Adrenal gland (tissue), 12 donors: ENCODE results near the gene KCNJ13. TPM values are rescaled to one million over a fixed set of nuclear protein-coding genes. Genes with fewer than 3 reads are reported as not detected.

Experiments
- DNase-seq, 7 donors: peaks; one replicate each; pipeline ENCODE4 v3.0.0-alpha.2; 2019 to 2020
- H3K27ac ChIP-seq, 5 donors: fragments of 200-600 bp; sonication (generic) in 4 of 5; 1 replicate in 3 of 5; 2 replicates in 2 of 5; pipeline versions ENCODE4 v1.5.1 to v1.8.0; 2016 to 2020; ENCODE audit warnings: mild to moderate bottlenecking in 1 of 5
- H3K27me3 ChIP-seq: fragments of 200-600 bp; 2 replicates; pipeline ENCODE4 v1.8.0; 2021
- H3K36me3 ChIP-seq, 2 donors: fragments of 200-600 bp; replicated peaks in 1 of 2; 1 replicate in 1 of 2; 2 replicates in 1 of 2; pipeline versions ENCODE4 v1.5.1 to v1.8.0; 2018 to 2022
- H3K4me1 ChIP-seq, 2 donors: fragments of 200-600 bp; replicated peaks in 1 of 2; 1 replicate in 1 of 2; 2 replicates in 1 of 2; pipeline versions ENCODE4 v1.5.1 to v1.8.0; 2018 to 2021
- H3K4me3 ChIP-seq, 4 donors: fragments of 200-600 bp; sonication (generic) in 3 of 4; one replicate each; pipeline ENCODE4 v1.5.1; 2016 to 2018
- H3K9me3 ChIP-seq, 3 donors: fragments of 200-600 bp; sonication (generic) in 1 of 3; replicated peaks in 1 of 3; 1 replicate in 2 of 3; 2 replicates in 1 of 3; pipeline versions ENCODE4 v1.5.1 to v1.8.0; 2016 to 2021
- POLR2A ChIP-seq, 2 donors: fragments of 450-650 bp; IDR thresholded peaks; one replicate each; pipeline ENCODE4 v1.6.1; 2017; ENCODE audit warnings: antibody characterized with exemption in 2 of 2, mild to moderate bottlenecking in 2 of 2, moderate library complexity in 1 of 2
- WGBS, 4 donors: extraction: QIAGEN DNeasy Blood & Tissue Kit in 2 of 4; methylation state at CpG; one replicate each; pipeline versions ENCODE4 v1.1.5 to v1.1.7; 2013 to 2017; 5-methylcytosine and 5-hydroxymethylcytosine counted together
- intact Hi-C, 2 donors: fragments of 100-400 bp; cut with DNase I; formaldehyde crosslinking; loops; one replicate each; pipeline versions ENCODE4 v1.14.1 to v1.15.0; 2022 to 2023
- polyA plus RNA-seq, 3 donors: library from polyadenylated mRNA; stranded (reverse); fragments of 200-250 nt in 2 of 3; fragments of 350-450 nt in 1 of 3; fragmentation: Illumina TruSeq in 1 of 3; extraction: RNeasy Lipid Tissue Mini Kit (QIAGEN cat#74804) in 1 of 3; gene quantifications; one replicate each; pipeline ENCODE4 v1.2.3, GENCODE V29; 2013 to 2014
- total RNA-seq, 9 donors: library from RNA; depleted of rRNA in 4 of 9; stranded (reverse); fragments of >200 nt in 4 of 9; fragments of 120-200 nt in 1 of 9; fragmentation: NEBNext Ultra II Directional in 1 of 9; extraction: Animal tissue kit (Norgen Biotek cat#: 25700) in 1 of 9; gene quantifications; one replicate each; pipeline versions ENCODE4 v1.1.0 to v1.2.4, GENCODE V29; 2013 to 2023
- TF ChIP-seq, protein P1 (sequence below), 6 experiments: fragments of 450-650 bp in 4 of 6; fragments of 200-600 bp in 2 of 6; sonication (generic) in 1 of 6; IDR thresholded peaks; 1 replicate in 5 of 6; 2 replicates in 1 of 6; pipeline versions ENCODE4 v1.5.1 to v1.8.0; 2016 to 2021; ENCODE audit warnings: antibody characterized with exemption in 6 of 6, mild to moderate bottlenecking in 2 of 6, moderate library complexity in 1 of 6
- donor health status: healthy with polysubstance abuse.
- donor health status: Bipolar disorder and iron deficiency.
- donor health status: DM: yes; HTN: yes; CAD: no.
- donor health status: DM: no; HTN: no; CAD: no.
- donor health status: DM: no; HTN: no; CAD: no.
- donor health status: DM: yes; HTN: yes; CAD: no.

The KCNJ13 gene
- total and polyA plus RNA-seq, 12 donors = not detected

DNA sequence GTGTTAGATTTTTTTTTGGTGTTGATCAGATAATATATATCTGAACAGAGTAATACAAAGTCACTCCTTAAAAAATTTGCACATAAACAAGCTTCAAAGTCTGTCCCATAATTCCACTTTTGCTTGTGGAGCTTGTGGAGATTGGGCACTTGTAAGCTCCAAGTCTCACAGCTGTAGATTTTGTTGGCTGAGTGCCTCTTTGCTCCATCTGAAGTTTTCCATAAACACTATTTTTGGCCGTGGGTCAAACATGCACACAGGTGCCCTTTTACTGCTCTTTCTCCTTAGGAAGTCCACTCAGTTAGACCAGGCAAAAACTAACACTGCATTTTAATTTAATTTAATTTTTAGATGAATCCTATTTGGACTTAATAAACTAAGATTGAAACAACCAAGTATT is 3.6 kb upstream of the KCNJ13 start:
- no peak overlapping the region for H3K27ac ChIP-seq
- H3K4me1 ChIP-seq = peaks cover 0 to 3% of the 10 kb centered on the region in 2 donors
- no peak for TF ChIP-seq POLR2A (IDR thresholded peaks at IDR 0.05)
- TF ChIP-seq, protein P1, sequence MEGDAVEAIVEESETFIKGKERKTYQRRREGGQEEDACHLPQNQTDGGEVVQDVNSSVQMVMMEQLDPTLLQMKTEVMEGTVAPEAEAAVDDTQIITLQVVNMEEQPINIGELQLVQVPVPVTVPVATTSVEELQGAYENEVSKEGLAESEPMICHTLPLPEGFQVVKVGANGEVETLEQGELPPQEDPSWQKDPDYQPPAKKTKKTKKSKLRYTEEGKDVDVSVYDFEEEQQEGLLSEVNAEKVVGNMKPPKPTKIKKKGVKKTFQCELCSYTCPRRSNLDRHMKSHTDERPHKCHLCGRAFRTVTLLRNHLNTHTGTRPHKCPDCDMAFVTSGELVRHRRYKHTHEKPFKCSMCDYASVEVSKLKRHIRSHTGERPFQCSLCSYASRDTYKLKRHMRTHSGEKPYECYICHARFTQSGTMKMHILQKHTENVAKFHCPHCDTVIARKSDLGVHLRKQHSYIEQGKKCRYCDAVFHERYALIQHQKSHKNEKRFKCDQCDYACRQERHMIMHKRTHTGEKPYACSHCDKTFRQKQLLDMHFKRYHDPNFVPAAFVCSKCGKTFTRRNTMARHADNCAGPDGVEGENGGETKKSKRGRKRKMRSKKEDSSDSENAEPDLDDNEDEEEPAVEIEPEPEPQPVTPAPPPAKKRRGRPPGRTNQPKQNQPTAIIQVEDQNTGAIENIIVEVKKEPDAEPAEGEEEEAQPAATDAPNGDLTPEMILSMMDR (IDR thresholded peaks at IDR 0.05) = no peak
- peaks cover 0 to 4% of the 10 kb centered on the region in 2 donors for H3K36me3 ChIP-seq
- no peaks in the 10 kb centered on the region for H3K9me3 ChIP-seq
- WGBS, 4 donors = 67 to 91% (median 83%) methylated on average over 1 of the region's 1 CpG
- intact Hi-C loops = loop anchor here in 1 of 2 donors (10.0 kb wide), 1 partner anchor 175 kb away; no protein-coding TSS in a partner anchor
- no peak overlapping the region for H3K4me3 ChIP-seq
- DNase-seq = no peak
- H3K27me3 ChIP-seq = no peaks in the 10 kb centered on the region

GRCh38 chr2:232779465-232779864 is 3.1 kb upstream of the KCNJ13 start:
- 85 to 90% (median 89%) methylated on average over 3 of the region's 3 CpGs for WGBS, 4 donors
- H3K36me3 ChIP-seq = peaks cover 0 to 4% of the 10 kb centered on the region in 2 donors
- no peaks in the 10 kb centered on the region for H3K9me3 ChIP-seq
- no peak for DNase-seq
- TF ChIP-seq, protein P1 (IDR thresholded peaks at IDR 0.05) = no peak
- no peak for TF ChIP-seq POLR2A (IDR thresholded peaks at IDR 0.05)
- no peak overlapping the region for H3K4me3 ChIP-seq
- no peaks in the 10 kb centered on the region for H3K27me3 ChIP-seq
- H3K4me1 ChIP-seq = peaks cover 0 to 3% of the 10 kb centered on the region in 2 donors
- no peak overlapping the region for H3K27ac ChIP-seq
- intact Hi-C loops = no loop called here

- Histone ChIP-seq H3K27me3 (no peaks in the 10 kb centered on the region), H3K4me1 (peaks cover 0 to 3% of the 10 kb centered on the region in 2 donors), H3K27ac (no peak overlapping the region), H3K36me3 (peaks cover 0 to 10% of the 10 kb centered on the region in 2 donors), H3K9me3 (no peaks in the 10 kb centered on the region), H3K4me3 (no peak overlapping the region)
- no peak for DNase-seq
- TF ChIP-seq, protein P1 (IDR thresholded peaks at IDR 0.05) = no peak
- no peak for TF ChIP-seq POLR2A (IDR thresholded peaks at IDR 0.05)
- 89 to 94% (median 92%) methylated on average over 5 of the region's 5 CpGs for WGBS, 4 donors
- intact Hi-C loops = no loop called here
These were observed 911 bp upstream of the KCNJ13 start for GRCh38 chr2:232777276-232777675.

- Histone ChIP-seq H3K27ac (no peak overlapping the region), H3K36me3 (peaks cover 0 to 14% of the 10 kb centered on the region in 2 donors), H3K9me3 (no peaks in the 10 kb centered on the region), H3K4me3 (no peak overlapping the region), H3K4me1 (no peaks in the 10 kb centered on the region), H3K27me3 (no peaks in the 10 kb centered on the region)
- intact Hi-C loops = no loop called here
- DNase-seq = no peak
- no peak for TF ChIP-seq POLR2A (IDR thresholded peaks at IDR 0.05)
- TF ChIP-seq, protein P1 (IDR thresholded peaks at IDR 0.05) = no peak
- WGBS, 4 donors = 95 to 98% (median 97%) methylated on average over 9 of the region's 9 CpGs
These were observed 2.5 kb downstream of the KCNJ13 start for GRCh38 chr2:232773815-232774214.
